Right forelimb (tissue), 1 donor: ENCODE results near the gene CPNE7.
"Not testable (repeated sequence)": the region's sequence is repeated elsewhere in the genome, so short reads cannot be mapped to it uniquely, and the experiment has no call there.

Experiments used
- DNase-seq: peaks from one replicate; pipeline ENCODE4 v3.0.0-alpha.2; 2018

The CPNE7 gene

GRCh38 chr16:89586218-89586617 is 10.7 kb downstream of the CPNE7 start:
- DNase-seq: no peak

- DNase-seq: no peak
Observed at GRCh38 chr16:89586853-89587252, 11.3 kb downstream of the CPNE7 start.

DNA sequence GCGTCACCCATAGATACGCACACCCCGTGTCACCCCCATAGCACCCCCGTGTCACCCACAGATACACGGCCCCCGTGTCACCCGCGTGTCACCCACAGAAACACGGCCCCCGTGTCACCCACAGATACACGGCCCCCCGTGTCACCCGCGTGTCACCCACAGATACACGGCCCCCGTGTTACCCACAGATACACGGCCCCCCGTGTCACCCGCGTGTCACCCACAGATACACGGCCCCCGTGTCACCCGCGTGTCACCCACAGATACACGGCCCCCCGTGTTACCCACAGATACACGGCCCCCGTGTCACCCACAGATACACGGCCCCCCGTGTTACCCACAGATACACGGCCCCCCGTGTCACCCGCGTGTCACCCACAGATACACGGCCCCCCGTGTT is 12.1 kb downstream of the CPNE7 start:
- not testable (repeated sequence) for DNase-seq

GRCh38 chr16:89588413-89589109 is 13.0 kb downstream of the CPNE7 start:
- DNase-seq: no peak

DNA sequence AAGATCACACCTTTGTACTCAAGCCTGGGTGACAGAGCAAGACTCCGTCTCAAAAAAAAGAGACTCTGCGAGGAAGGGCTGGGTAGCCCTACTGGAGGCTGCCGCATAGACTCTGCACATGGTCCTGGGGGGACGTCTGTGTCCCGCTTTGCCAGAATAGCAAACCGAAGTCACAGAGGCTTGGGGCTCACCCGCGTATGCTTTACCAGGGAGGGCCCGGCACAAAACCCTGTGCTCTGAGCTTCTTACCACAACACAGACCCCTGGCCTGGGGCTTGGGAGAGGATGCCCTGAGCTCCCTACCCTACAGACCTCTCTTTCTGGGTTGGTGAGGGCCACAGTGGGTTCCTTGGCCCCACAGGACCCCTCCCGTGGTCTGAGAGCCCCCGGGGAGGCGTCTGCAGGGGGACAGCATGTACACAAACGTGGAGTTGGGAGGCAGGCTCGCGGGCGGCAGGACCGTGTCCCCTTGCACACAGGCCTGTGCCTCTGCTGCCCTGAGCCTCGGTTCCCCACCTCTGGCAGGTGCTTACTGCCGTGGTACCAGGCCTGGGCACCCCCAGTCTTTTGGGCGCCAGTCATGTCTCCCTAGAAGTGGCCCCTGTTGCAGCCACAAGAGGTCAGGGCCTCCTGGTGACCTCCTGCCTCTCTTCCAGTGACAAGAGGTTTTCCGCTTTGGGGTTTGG is 13.8 kb downstream of the CPNE7 start:
- no peak for DNase-seq

GRCh38 chr16:89593841-89594240 is 18.3 kb downstream of the CPNE7 start:
- DNase-seq: no peak

DNA sequence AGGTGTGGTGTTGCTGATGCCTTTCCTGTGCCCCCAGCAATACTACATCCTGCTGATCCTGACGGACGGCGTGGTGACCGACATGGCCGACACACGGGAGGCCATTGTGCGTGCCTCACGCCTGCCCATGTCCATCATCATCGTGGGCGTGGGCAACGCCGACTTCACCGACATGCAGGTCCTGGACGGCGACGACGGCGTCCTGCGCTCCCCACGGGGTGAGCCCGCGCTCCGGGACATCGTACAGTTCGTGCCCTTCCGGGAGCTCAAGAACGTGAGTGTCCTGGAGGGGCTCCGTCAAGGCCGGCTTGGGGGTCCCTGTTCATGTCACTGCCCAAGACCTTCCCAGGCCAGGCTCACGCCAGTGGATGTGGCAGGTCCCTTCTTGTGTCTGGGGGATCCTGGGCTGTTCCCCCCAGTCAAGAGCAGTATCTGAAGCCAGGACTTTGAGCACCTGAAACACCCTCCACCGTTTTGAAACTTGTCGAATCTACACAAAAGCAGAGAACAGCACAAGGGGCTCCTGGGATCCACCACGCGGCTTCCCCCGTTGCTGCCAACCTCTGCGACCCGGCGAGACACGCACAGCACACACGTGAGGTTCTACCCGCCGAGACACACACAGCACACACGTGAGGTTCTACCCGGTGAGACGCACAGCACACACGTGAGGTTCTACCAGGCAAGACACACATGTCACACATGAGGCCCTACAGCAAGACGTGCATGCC is 19.9 kb downstream of the CPNE7 start:
- DNase-seq: no peak

- no peak for DNase-seq
Observed at GRCh38 chr16:89596061-89596689, 20.6 kb downstream of the CPNE7 start.

DNA sequence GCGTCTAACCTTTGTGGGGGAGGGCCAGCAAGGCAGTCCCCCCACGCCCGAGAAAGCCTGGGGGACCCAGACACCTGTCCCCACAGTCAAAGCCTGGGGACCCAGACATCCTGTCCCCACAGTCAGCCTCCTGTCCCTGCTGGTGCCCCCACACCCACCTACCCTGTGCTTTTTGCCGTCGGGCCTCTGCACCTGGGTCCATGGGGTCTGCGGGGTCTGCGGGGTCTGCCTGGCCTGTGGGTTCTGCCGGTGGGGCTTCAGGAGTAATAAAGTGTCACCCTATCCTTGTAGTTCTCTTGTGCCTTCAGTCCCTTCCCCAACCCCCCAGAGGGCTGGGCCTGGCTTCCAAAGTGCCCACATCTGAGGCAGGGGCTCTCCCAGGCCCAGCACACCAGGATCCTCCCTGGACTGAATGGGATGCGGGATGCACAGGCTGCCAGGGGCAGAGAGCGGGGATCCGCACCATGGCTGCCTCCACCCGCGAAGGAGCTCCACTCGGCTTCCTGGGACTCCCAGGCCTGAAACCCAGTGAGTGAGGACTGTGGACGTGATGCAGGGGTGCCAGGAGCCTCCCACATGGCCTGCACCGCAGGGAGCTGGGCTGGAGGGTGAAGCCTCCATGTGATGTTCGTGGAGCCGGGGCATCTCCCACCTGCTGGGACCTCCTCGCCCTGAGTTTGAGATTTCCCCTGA is 21.5 kb downstream of the CPNE7 start:
- no peak for DNase-seq

- DNase-seq: no peak
Observed at GRCh38 chr16:89598199-89598598, 22.6 kb downstream of the CPNE7 start.

GRCh38 chr16:89599451-89599858 is 23.9 kb downstream of the CPNE7 start:
- no peak for DNase-seq

DNA sequence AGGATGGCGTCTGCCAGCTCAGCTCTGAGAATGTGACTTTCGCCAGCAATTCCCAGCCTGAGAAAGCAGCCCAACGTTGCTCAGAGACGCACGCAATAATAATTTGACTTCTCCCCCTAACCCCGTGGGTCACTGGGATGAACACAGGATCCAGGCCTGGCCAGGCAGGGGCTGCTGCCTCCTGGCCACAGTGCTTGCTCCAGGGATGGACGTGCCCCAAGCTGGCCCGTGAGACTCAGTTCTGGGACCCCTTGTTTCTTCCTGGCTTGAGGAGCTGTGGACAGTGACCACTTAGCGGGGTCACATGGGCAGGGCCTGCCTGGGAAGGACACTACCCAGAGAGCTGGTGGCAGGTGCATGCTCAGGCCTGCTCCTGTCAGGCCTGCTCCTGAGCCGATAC is 24.3 kb downstream of the CPNE7 start:
- DNase-seq: no peak

- no peak for DNase-seq
Observed at GRCh38 chr16:89600427-89600826, 24.9 kb downstream of the CPNE7 start.

- DNase-seq: no peak
Observed at GRCh38 chr16:89600956-89601355, 25.4 kb downstream of the CPNE7 start.

GRCh38 chr16:89601906-89602272 is 26.3 kb downstream of the CPNE7 start:
- no peak for DNase-seq

DNA sequence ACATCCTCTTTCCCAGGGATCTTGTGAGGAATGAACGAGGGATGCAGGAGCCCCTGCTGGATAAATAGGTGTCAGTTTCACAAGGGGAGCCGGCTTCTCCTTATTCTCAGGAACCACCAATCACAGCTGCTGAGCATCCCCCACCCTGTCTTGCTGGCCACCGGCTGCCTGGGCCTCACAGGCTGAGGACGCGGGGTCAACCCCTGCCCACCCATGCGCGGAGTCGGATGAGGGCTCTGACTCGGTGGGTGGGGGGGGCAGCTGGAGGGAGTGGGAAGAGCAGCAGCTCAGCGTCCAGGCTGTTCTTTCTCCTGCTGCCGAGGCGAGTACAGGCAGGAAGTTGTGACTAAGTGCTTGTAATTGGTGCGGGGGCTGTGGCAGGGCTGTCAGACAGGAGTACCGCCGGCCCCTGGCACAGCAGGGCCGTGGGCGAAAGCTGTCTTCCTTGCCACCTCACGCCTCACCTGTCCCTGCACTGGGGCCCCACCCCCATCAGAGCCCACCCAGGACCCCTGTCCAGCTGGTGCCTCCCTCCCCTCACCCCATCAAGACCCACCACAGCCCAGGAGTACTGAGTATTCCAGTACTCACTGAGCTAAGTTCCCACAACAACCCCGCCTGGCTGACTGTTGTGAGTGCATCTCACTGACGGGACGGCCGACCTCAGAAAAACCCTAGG is 26.9 kb downstream of the CPNE7 start:
- DNase-seq: peak; percentile 63

DNA sequence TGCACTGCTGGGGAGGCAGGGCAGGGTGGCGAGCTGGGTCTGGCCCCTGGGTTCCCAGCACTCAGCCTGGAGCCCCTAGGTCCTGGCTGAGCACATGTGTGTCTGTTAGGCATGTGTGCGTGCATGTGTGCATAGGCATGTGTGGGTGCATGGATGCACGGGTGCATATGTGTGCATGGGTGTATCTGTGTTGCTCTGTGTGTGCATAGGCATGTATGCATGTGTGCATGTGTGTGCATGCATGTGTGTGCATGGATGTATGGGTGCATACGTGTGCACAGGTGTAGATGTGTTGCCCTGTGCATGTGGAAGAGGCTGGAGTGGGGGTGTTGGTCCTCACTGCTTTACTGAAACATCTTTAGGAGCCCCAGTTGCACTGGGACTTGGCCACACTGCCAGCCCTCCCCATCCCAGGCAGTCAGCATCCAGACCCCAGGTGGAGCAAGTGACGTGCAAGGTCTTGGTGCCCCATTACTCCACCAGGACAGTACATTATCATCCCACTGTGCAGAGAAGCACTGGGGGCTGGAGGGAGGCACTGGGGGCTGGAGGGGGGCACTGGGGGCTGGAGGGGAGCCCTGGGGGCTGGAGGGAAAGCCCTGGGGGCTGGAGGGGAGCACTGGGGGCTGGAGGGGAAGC is 27.5 kb downstream of the CPNE7 start:
- DNase-seq: no peak

- no peak for DNase-seq
Observed at GRCh38 chr16:89604764-89605163, 29.2 kb downstream of the CPNE7 start.

DNA sequence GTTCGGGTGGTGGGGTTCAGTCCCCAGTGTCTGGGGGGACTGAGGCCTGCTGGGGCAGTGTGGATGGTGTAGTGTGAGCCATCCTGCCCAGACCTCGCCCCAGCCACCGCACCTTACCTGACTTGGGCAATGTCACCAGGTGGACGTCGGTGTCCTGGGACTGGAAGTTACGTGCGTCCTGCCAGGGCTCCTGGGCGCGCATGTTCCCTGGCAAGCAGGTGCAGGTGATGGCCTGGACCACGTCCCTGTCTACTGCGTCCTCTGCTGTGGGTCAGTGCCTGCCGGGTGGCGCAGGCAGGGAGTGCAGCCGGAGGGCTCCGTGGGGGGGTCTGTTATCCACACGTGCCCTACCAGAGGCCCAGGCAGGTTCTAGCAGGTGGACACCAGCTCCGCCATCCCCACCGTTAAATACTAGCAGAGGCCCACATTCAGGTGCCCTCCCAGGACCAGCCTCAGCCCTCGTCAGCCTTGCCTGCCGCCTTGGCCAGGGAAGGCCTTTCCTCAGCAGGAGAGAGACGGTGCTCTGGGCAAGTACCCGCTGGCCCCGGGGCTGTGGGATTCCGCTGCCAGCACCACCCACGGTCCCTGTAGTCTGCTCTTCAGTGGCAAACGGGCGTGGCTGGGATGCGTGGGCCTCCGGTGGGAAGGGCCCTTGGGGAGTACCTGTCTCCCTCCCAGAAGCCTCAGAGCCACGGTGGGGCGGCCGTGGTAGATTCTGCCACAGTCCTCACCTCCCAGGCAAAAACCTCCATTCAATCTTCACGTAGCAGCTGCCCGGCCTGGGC is 29.8 kb downstream of the CPNE7 start:
- no peak for DNase-seq

GRCh38 chr16:89606006-89606405 is 30.4 kb downstream of the CPNE7 start:
- no peak for DNase-seq

DNA sequence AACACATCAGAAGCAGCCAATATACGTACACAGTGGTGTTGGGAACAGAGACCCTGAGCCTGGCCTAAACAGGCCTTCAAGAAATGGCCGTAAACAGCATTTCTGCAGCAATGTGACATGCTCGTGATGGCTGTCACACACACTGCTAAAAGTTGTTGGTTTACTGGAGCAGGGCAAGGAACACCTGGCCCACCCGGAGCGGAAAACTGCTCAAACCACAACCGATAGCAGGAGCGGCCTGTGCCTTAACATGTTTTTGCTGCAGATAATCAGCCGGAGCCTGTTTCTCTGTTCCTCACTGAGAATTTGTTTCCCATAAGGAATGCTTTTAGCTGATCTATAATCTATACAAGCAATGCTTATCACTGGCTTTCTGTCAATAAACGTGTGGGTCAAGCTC is 31.9 kb downstream of the CPNE7 start:
- DNase-seq: no peak
